Measurements from ENCODE around the gene PARP11. TPM values are rescaled to one million over a fixed set of nuclear protein-coding genes. Genes with fewer than 3 reads are reported as not detected.

PARP11 gene
- total RNA-seq, 4 donors from 2014 or later, result 4.5 to 6.2 (median 5.0) TPM

DNA sequence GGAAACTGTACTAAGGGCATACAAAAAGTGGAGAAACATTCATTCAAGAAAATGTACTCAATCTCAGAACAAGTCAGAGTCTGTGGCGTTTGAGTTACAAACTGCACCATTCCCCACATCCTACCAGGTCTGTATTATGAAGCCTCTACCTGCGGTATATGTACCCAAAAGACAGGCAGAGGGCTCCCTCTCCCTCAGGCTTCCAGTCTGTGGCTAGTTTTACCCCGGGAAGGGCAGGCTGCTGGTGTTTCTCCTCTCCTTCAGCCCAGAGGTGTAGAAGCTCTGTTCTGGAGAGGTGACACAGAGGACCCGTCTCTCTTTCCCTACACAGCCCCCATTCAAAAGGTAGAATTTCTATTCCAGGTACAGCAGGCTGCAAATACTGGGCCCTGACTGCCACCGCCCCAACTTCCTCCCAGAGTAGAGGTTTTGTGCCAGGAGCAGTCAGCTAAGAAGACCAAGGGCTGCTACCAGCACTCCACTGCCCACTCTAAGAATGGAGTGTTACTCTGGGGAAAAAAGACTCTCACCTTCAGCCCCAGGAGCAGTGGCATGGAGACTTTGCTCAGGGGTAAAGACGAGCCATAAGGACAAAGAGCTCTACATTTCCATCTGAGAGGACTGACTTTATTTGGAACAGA lies 39.4 kb downstream of the PARP11 start:
- H3K27ac ChIP-seq, result no peak overlapping the region
- no peaks in the 10 kb centered on the region for H3K36me3 ChIP-seq
- in situ Hi-C loops (cut with MboI; ENCODE audit: low pct_ligation_motif_present in 1 of 4, low pct_unique_long_range_greater_than_20kb in 1 of 4, low sequenced_read_pairs in 3 of 4), result no loop called here
- TF ChIP-seq POLR2AphosphoS5 (IDR thresholded peaks at IDR 0.05), result no peak
- no peak for DNase-seq
- H3K4me1 ChIP-seq, result peaks cover 0 to 5% (median 0%) of the 10 kb centered on the region in 4 donors
- H3K4me3 ChIP-seq, result no peak overlapping the region
- H3K27me3 ChIP-seq, result no peaks in the 10 kb centered on the region
- 73 to 92% methylated on average over 1 to 6 of the region's 6 CpGs for WGBS, 2 donors (ENCODE audit: low coverage in 1 of 2)
- no peaks in the 10 kb centered on the region for H3K9me3 ChIP-seq
- intact Hi-C loops (cut with DNase I; ENCODE audit: low total_unique reads), result no loop called here

- DNase-seq, result no peak
- H3K36me3 ChIP-seq, result no peaks in the 10 kb centered on the region
- no peak overlapping the region for H3K4me3 ChIP-seq
- 72 to 90% methylated on average over 3 of the region's 3 CpGs for WGBS, 2 donors (ENCODE audit: low coverage in 1 of 2)
- intact Hi-C loops (cut with DNase I; ENCODE audit: low total_unique reads), result no loop called here
- in situ Hi-C loops (cut with MboI; ENCODE audit: low pct_ligation_motif_present in 1 of 4, low pct_unique_long_range_greater_than_20kb in 1 of 4, low sequenced_read_pairs in 3 of 4), result no loop called here
- TF ChIP-seq EP300 (IDR thresholded peaks at IDR 0.05; ENCODE audit: low read depth), result no peak
- no peak for TF ChIP-seq POLR2AphosphoS5 (IDR thresholded peaks at IDR 0.05)
- no peak for TF ChIP-seq CTCF (IDR thresholded peaks at IDR 0.05)
- no peak for TF ChIP-seq POLR2A (IDR thresholded peaks at IDR 0.05)
- H3K27ac ChIP-seq, result no peak overlapping the region
- no peaks in the 10 kb centered on the region for H3K9me3 ChIP-seq
- H3K27me3 ChIP-seq, result no peaks in the 10 kb centered on the region
- H3K4me1 ChIP-seq, result no peaks in the 10 kb centered on the region
Observed at GRCh38 chr12:3832738-3833137, 40.5 kb downstream of the PARP11 start.

GRCh38 chr12:3828888-3829287 lies 44.3 kb downstream of the PARP11 start:
- no peak for DNase-seq
- H3K27ac ChIP-seq, result no peak overlapping the region
- no peaks in the 10 kb centered on the region for H3K4me1 ChIP-seq
- H3K36me3 ChIP-seq, result peaks cover 0 to 9% (median 0%) of the 10 kb centered on the region in 4 donors
- no peak for TF ChIP-seq POLR2AphosphoS5 (IDR thresholded peaks at IDR 0.05)
- no peak for TF ChIP-seq POLR2A (IDR thresholded peaks at IDR 0.05)
- no peak for TF ChIP-seq CTCF (IDR thresholded peaks at IDR 0.05)
- TF ChIP-seq EP300 (IDR thresholded peaks at IDR 0.05; ENCODE audit: low read depth), result no peak
- intact Hi-C loops (cut with DNase I; ENCODE audit: low total_unique reads) (no loop called here), in situ Hi-C loops (cut with MboI; ENCODE audit: low pct_ligation_motif_present in 1 of 4, low pct_unique_long_range_greater_than_20kb in 1 of 4, low sequenced_read_pairs in 3 of 4) (no loop called here)
- no peaks in the 10 kb centered on the region for H3K9me3 ChIP-seq
- no peaks in the 10 kb centered on the region for H3K27me3 ChIP-seq
- no peak overlapping the region for H3K4me3 ChIP-seq
- 90 to 100% methylated on average over 3 of the region's 3 CpGs for WGBS, 2 donors (ENCODE audit: low coverage in 1 of 2)

- TF ChIP-seq EP300 (IDR thresholded peaks at IDR 0.05; ENCODE audit: low read depth), result no peak
- no peak for TF ChIP-seq POLR2AphosphoS5 (IDR thresholded peaks at IDR 0.05)
- no peak for TF ChIP-seq POLR2A (IDR thresholded peaks at IDR 0.05)
- TF ChIP-seq CTCF (IDR thresholded peaks at IDR 0.05), result no peak
- 85 to 87% methylated on average over 3 of the region's 3 CpGs for WGBS, 2 donors (ENCODE audit: low coverage in 1 of 2)
- no peak for DNase-seq
- in situ Hi-C loops (cut with MboI; ENCODE audit: low pct_ligation_motif_present in 1 of 4, low pct_unique_long_range_greater_than_20kb in 1 of 4, low sequenced_read_pairs in 3 of 4) (no loop called here), intact Hi-C loops (cut with DNase I; ENCODE audit: low total_unique reads) (no loop called here)
- Histone ChIP-seq H3K9me3 (no peaks in the 10 kb centered on the region), H3K27me3 (no peaks in the 10 kb centered on the region), H3K4me1 (no peaks in the 10 kb centered on the region), H3K36me3 (peaks cover 0 to 9% (median 0%) of the 10 kb centered on the region in 4 donors), H3K4me3 (no peak overlapping the region), H3K27ac (no peak overlapping the region)
Observed at GRCh38 chr12:3827301-3828000, 45.7 kb downstream of the PARP11 start.
